Measurements from ENCODE around the gene OVOL3.
"Not testable (repeated sequence)": the region's sequence is repeated elsewhere in the genome, so short reads cannot be mapped to it uniquely, and the experiment has no call there.

Gene OVOL3

GRCh38 chr19:36110487-36111199 is at the start of gene OVOL3:
TSS of gene OVOL3 (plus strand) at chr19:36111143. CDS start at chr19:36111203, 60 bp downstream.
- no peak within 1 kb of the TSS for H3K4me3 ChIP-seq (replicated peaks; ENCODE audit: low read depth, low read length)
- no peak for DNase-seq (ENCODE audit: low read depth)
- no peak for TF ChIP-seq CTCF (IDR thresholded peaks at IDR 0.05; ENCODE audit: low read length, missing control alignments)

GRCh38 chr19:36061367-36061766 is 49.6 kb upstream of the OVOL3 start:
- no peak for DNase-seq (ENCODE audit: low read depth)
- TF ChIP-seq CTCF (IDR thresholded peaks at IDR 0.05; ENCODE audit: low read length, missing control alignments): no peak
- no peak overlapping the region for H3K4me3 ChIP-seq (replicated peaks; ENCODE audit: low read depth, low read length)

GRCh38 chr19:36064826-36065225 is 46.1 kb upstream of the OVOL3 start:
- no peak for TF ChIP-seq CTCF (IDR thresholded peaks at IDR 0.05; ENCODE audit: low read length, missing control alignments)
- no peak for DNase-seq (ENCODE audit: low read depth)
- no peak overlapping the region for H3K4me3 ChIP-seq (replicated peaks; ENCODE audit: low read depth, low read length)

- no peak overlapping the region for H3K4me3 ChIP-seq (replicated peaks; ENCODE audit: low read depth, low read length)
- TF ChIP-seq CTCF (IDR thresholded peaks at IDR 0.05; ENCODE audit: low read length, missing control alignments): no peak
- DNase-seq (ENCODE audit: low read depth): no peak
These were observed 43.3 kb upstream of the OVOL3 start for GRCh38 chr19:36067681-36068080.

GRCh38 chr19:36068810-36069499 is 42.0 kb upstream of the OVOL3 start:
- not testable (repeated sequence) for H3K4me3 ChIP-seq (replicated peaks; ENCODE audit: low read depth, low read length); DNase-seq (ENCODE audit: low read depth)

- no peak for DNase-seq (ENCODE audit: low read depth)
- H3K4me3 ChIP-seq (replicated peaks; ENCODE audit: low read depth, low read length): no peak overlapping the region
- no peak for TF ChIP-seq CTCF (IDR thresholded peaks at IDR 0.05; ENCODE audit: low read length, missing control alignments)
These were observed 38.9 kb upstream of the OVOL3 start for GRCh38 chr19:36072081-36072480.

- no peak for DNase-seq (ENCODE audit: low read depth)
- no peak overlapping the region for H3K4me3 ChIP-seq (replicated peaks; ENCODE audit: low read depth, low read length)
- TF ChIP-seq CTCF (IDR thresholded peaks at IDR 0.05; ENCODE audit: low read length, missing control alignments): no peak
These were observed 37.6 kb upstream of the OVOL3 start for GRCh38 chr19:36073121-36073876.

Measured in fibroblast of pulmonary artery (primary cell).